Fibroblast of villous mesenchyme (primary cell): Measurements from ENCODE around the gene DPEP1. TPM values are rescaled to one million over a fixed set of nuclear protein-coding genes. Genes with fewer than 3 reads are reported as not detected.

Experiments
- DNase-seq: peaks from one replicate; pipeline ENCODE4 v3.0.0-alpha.2; 2010; ENCODE audit warnings: low read depth
- H3K4me3 ChIP-seq: 2 replicates; pipeline ENCODE4 v1.5.1; 2011; ENCODE audit warnings: low read depth, mild to moderate bottlenecking, low read length
- CTCF ChIP-seq: IDR thresholded peaks from 2 replicates; pipeline ENCODE4 v1.5.1; 2012; ENCODE audit warnings: low read depth, mild to moderate bottlenecking, low read length; ENCODE audit not compliant: insufficient read depth
- total RNA-seq: library from RNA; depleted of rRNA; stranded (reverse); fragments of >200 nt; gene quantifications from 2 replicates; pipeline ENCODE4 v1.2.3, GENCODE V29; 2012

Gene DPEP1
- total RNA-seq, 1 donor = not detected

- no peak overlapping the region for H3K4me3 ChIP-seq
- TF ChIP-seq CTCF = no peak
- peak; percentile 99 for DNase-seq
Observed at GRCh38 chr16:89581045-89581695, 32.3 kb upstream of the DPEP1 start.

- peak; percentile 88 for DNase-seq
- no peak for TF ChIP-seq CTCF
- H3K4me3 ChIP-seq = no peak overlapping the region
Observed at GRCh38 chr16:89581861-89582563, 31.4 kb upstream of the DPEP1 start.

- no peak for TF ChIP-seq CTCF
- H3K4me3 ChIP-seq = no peak overlapping the region
- no peak for DNase-seq
Observed at GRCh38 chr16:89582614-89583196, 30.7 kb upstream of the DPEP1 start.

- TF ChIP-seq CTCF = no peak
- no peak overlapping the region for H3K4me3 ChIP-seq
- no peak for DNase-seq
Observed at GRCh38 chr16:89583197-89583894, 30.1 kb upstream of the DPEP1 start.

GRCh38 chr16:89583895-89584644 lies 29.4 kb upstream of the DPEP1 start:
- TF ChIP-seq CTCF = no peak
- no peak for DNase-seq
- H3K4me3 ChIP-seq = no peak overlapping the region
